ENCODE results near the gene BBC3.

BBC3 gene

GRCh38 chr19:47195434-47195833 lies 35.6 kb downstream of the BBC3 start:
- no peak for DNase-seq (ENCODE audit: low read depth)

- peak; percentile 38 for DNase-seq (ENCODE audit: low read depth)
Measured at GRCh38 chr19:47190167-47190727, 40.8 kb downstream of the BBC3 start.

DNA sequence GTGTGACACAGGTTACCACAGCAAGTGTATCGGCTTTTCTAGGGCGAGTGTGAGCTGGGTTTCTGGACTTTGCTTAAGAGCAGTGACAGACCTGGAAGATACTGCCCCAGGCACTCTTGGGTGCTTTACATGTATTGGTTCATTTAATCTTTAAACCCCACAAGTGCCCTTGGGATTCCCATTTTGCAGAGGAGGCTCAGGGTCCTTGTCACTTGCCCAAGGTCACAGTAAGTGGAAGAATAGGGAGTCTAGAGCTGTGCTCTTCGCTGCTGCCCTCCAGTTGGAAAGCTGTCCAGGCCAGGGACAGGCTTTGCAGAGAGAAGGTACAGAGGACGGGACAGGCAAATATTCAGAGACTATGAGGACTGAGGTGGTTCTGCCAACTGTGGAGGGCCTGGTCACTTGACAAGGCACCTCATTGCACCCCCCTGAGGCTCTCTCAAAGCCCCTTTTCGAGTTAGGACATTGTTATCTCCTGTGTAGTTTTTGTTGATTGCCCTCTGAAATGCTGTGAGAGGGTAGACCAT lies 42.4 kb downstream of the BBC3 start:
- DNase-seq (ENCODE audit: low read depth) = no peak

GRCh38 chr19:47187797-47188196 lies 43.2 kb downstream of the BBC3 start:
- DNase-seq (ENCODE audit: low read depth) = no peak

DNA sequence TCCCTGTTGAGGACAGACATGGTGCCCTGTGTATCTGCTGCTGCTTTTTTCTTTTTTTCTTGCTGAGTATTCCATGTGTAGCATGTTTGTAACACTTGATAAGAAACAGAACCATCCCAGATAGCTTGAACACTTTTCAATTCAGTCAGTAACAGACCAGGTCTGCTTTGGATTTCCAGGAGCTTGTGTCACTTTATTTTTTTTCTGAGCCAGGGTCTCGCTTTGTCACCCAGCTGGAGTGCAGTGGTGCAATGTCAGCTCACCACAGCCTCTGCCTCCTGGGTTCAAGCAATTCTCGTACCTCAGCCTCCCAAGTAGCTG lies 43.7 kb downstream of the BBC3 start:
- DNase-seq (ENCODE audit: low read depth) = no peak

DNA sequence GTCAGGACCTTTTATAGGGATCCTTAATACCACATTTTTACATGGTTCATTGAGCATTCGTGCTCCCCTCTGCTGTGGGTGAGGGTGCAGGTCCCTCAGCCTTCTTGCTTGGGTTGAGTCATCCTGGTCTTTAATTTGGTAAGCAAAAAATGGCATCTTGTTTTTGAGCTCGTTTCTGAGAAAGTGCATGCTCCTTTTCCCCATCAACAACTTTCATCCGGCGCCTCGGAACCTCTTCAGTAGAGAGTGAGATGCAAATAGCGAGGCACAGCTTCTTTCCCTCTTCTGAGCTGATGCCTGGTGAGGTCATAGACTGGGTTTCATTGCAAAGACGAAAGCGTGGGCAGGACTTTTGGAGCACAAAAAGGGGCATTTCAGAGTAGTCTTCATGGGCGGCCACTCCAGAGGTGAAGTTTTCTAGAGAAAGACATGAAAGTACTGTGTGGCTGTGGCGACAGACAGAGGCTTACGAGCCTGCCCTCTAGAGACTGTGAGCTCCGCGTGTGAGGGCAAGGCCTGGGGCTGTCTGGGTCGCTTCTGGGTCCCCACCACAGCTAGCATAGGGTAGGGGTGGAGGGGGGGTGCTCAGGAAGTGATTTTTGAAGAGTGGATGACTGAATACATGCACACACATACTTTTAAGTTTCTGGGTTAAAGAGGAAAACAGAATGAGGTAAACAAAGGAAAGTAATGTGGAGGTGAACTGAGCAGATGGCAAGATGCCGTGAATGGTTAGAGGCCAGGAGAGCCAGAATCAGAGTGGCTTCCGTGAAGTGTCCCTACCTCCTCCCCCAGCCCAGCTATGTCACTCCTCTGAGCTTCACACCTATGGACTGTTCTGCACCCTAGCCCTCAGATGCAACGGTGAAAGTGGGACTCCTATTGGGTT lies 44.3 kb downstream of the BBC3 start:
- peak; percentile 59 for DNase-seq (ENCODE audit: low read depth)

DNA sequence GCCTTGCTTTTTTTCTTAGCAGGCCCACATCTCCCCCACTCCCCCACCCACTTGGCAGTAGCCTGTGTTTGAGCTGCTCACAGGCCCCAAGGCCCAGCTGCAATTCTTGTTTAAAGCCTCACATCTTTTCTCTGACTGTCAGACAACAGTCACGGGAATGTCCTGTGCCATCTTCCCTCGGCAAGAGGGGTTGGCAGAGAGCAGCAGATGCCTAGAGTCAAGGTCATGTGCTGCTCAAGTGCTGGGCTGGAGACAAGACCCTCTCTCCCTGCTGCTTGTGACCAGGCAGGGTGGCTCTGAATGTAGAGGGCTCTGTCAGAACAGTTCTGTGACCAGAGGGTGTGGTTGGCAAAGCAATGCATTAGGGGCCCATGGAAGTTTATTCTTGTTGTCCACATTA lies 47.4 kb downstream of the BBC3 start:
- DNase-seq (ENCODE audit: low read depth) = no peak

- DNase-seq (ENCODE audit: low read depth) = no peak
Measured at GRCh38 chr19:47179653-47180310, 51.2 kb downstream of the BBC3 start.

DNA sequence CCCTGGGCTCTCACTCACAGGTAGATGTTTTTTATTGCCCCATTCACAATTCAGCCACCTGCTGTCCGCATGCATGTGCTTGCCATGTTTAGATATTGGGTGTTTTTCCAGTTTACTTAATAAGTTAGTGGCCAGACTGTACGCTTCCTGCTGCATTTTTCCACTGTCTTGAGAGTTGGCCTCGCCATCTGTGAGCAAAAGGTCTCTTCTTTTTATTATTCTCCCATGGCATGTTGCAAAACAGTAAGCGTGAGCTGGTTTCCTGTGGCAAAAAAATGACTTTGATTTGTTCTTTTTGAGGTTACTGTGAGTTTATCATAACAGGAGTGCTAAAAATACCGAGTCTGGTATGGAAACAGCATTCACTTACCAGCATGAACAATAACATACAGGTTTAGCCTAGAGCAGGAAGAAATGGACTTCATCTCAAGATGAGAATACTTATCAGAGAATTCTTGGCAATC lies 54.3 kb downstream of the BBC3 start:
- DNase-seq (ENCODE audit: low read depth) = peak; percentile 15

- DNase-seq (ENCODE audit: low read depth) = no peak
Measured at GRCh38 chr19:47176071-47176626, 54.9 kb downstream of the BBC3 start.

DNA sequence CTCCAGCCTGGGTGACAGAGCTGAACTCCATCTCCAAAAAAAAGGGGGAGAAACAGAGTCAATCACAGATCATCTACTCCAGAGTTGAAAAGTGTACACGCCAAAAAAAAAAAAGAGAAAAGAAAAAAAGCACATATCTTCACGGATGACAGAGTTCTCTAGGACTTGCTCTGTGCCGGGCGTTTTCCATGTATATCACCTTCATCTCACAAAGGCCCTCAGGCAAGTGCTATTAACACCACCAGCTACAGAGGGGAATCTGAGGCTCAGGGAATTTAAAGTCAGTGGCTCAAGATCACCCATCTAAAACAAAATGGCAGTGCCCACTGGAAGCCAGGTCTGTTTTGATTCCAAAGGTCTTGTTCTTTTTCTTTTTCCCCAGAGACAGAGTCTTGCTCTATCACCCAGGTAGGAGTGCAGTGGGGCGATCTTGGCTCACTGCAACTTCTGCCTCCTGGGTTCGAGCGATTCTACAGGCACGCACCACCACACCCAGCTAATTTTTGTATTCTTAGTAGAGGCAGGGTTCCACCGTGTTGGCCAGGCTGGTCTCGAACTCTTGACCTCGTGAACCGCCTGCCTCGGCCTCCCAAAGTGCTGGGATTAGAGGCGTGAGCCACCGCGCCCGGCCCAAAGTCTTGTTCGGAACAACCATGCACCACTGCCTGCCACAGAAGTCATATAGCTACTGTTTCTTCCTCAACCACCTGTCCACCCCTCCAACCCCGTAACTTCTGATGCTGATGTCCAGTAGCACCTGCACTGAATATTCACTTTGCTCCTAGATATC lies 58.1 kb downstream of the BBC3 start:
- no peak for DNase-seq (ENCODE audit: low read depth)

Measured in activated T-cell treated with anti-CD3 and anti-CD28 coated beads for 1 hour (primary cell).